ENCODE results near the gene GALNT10.

The GALNT10 gene

GRCh38 chr5:154237376-154237743, 46.8 kb downstream of the GALNT10 start:
- no peak overlapping the region for H3K4me3 ChIP-seq (ENCODE audit: low read depth, low read length)
- H3K27me3 ChIP-seq = no peaks in the 10 kb centered on the region
- H3K36me3 ChIP-seq = no peaks in the 10 kb centered on the region
- no peaks in the 10 kb centered on the region for H3K9me3 ChIP-seq
- no peak for DNase-seq
- TF ChIP-seq CTCF (IDR thresholded peaks at IDR 0.05; ENCODE audit: low read depth, low read length) = no peak
- H3K4me1 ChIP-seq = no peaks in the 10 kb centered on the region

DNA sequence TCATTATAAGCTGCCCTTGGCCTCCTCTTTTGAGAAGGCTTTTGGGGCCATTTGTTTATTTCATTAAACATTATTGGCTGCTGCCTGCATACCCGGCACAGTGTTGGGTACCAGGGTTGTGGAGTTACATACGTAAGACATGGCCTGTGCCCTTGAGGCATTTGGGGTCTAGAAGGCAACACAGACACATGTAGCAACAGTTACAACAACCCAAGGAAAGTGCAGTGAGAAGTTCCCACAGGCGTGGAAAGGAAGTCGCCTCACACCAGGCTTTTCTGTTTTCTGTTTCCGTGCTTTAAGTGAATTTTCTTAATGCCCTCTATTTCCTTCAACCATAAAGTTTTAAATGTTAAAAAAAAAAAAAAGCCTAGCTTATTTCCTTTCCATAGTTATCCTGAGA, 47.4 kb downstream of the GALNT10 start:
- no peak for TF ChIP-seq CTCF (IDR thresholded peaks at IDR 0.05; ENCODE audit: low read depth, low read length)
- Histone ChIP-seq H3K36me3 (no peaks in the 10 kb centered on the region), H3K4me3 (ENCODE audit: low read depth, low read length) (no peak overlapping the region), H3K27me3 (no peaks in the 10 kb centered on the region), H3K9me3 (no peaks in the 10 kb centered on the region), H3K4me1 (no peaks in the 10 kb centered on the region)
- no peak for DNase-seq

- no peak overlapping the region for H3K4me3 ChIP-seq (ENCODE audit: low read depth, low read length)
- no peak for TF ChIP-seq CTCF (IDR thresholded peaks at IDR 0.05; ENCODE audit: low read depth, low read length)
- no peaks in the 10 kb centered on the region for H3K36me3 ChIP-seq
- no peak for DNase-seq
- H3K27me3 ChIP-seq = no peaks in the 10 kb centered on the region
- H3K9me3 ChIP-seq = no peaks in the 10 kb centered on the region
- H3K4me1 ChIP-seq = no peaks in the 10 kb centered on the region
These were observed 48.4 kb downstream of the GALNT10 start for GRCh38 chr5:154238776-154239481.

DNA sequence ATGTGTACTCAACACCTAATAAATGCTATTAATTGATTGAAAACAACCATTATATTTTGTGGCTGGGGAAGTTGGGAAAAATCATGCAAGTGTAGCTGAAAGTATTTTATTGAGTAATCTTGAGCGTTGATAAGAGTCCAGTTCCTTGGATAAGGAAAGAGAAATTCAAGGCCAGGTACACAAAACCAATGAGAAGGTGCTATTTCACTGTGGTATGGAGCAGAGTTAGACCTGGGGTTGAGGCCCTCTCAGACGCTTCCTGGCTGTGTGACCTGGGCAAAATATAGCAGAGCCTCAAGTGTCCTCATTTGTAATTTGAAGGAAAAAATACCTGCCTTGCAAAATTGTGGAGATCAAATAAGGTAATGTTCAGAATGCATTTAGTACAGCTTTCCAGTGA, 50.1 kb downstream of the GALNT10 start:
- no peak overlapping the region for H3K4me3 ChIP-seq (ENCODE audit: low read depth, low read length)
- H3K36me3 ChIP-seq = no peaks in the 10 kb centered on the region
- H3K27me3 ChIP-seq = no peaks in the 10 kb centered on the region
- H3K4me1 ChIP-seq = no peaks in the 10 kb centered on the region
- H3K9me3 ChIP-seq = no peaks in the 10 kb centered on the region
- no peak for TF ChIP-seq CTCF (IDR thresholded peaks at IDR 0.05; ENCODE audit: low read depth, low read length)
- no peak for DNase-seq

GRCh38 chr5:154241021-154241420, 50.5 kb downstream of the GALNT10 start:
- Histone ChIP-seq H3K4me3 (ENCODE audit: low read depth, low read length) (no peak overlapping the region), H3K4me1 (no peaks in the 10 kb centered on the region), H3K9me3 (no peaks in the 10 kb centered on the region), H3K27me3 (no peaks in the 10 kb centered on the region), H3K36me3 (no peaks in the 10 kb centered on the region)
- TF ChIP-seq CTCF (IDR thresholded peaks at IDR 0.05; ENCODE audit: low read depth, low read length) = no peak
- no peak for DNase-seq

GRCh38 chr5:154242442-154242841, 51.9 kb downstream of the GALNT10 start:
- no peaks in the 10 kb centered on the region for H3K36me3 ChIP-seq
- no peaks in the 10 kb centered on the region for H3K27me3 ChIP-seq
- H3K9me3 ChIP-seq = no peaks in the 10 kb centered on the region
- H3K4me3 ChIP-seq (ENCODE audit: low read depth, low read length) = no peak overlapping the region
- no peak for DNase-seq
- no peak for TF ChIP-seq CTCF (IDR thresholded peaks at IDR 0.05; ENCODE audit: low read depth, low read length)
- H3K4me1 ChIP-seq = no peaks in the 10 kb centered on the region

Data from BE2C (cell line).